Measurements from ENCODE around the gene INPP5A.

DNA sequence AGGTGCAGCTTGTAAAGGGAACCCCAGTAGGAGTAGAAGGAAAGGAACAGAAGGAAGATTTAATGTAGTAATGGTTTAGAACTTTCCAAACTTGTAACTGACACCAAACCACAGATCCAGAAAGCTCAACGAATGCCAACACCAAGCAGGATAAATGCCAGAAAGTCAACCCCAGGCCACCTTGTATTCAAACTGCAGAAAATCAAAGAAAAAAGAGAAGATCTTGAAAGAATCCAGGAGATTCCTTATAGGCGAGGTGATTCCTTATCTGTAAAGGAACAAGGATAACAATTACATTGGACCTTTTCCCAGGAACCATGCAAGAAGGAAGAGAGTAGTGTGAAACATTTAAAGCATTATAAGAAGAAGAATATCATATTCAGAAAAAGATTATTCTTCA lies 154.7 kb downstream of the INPP5A start:
- TF ChIP-seq, protein P1, sequence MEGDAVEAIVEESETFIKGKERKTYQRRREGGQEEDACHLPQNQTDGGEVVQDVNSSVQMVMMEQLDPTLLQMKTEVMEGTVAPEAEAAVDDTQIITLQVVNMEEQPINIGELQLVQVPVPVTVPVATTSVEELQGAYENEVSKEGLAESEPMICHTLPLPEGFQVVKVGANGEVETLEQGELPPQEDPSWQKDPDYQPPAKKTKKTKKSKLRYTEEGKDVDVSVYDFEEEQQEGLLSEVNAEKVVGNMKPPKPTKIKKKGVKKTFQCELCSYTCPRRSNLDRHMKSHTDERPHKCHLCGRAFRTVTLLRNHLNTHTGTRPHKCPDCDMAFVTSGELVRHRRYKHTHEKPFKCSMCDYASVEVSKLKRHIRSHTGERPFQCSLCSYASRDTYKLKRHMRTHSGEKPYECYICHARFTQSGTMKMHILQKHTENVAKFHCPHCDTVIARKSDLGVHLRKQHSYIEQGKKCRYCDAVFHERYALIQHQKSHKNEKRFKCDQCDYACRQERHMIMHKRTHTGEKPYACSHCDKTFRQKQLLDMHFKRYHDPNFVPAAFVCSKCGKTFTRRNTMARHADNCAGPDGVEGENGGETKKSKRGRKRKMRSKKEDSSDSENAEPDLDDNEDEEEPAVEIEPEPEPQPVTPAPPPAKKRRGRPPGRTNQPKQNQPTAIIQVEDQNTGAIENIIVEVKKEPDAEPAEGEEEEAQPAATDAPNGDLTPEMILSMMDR (IDR thresholded peaks at IDR 0.05; ENCODE audit: low read depth, low read length, poor library complexity, severe bottlenecking), result no peak
- TF ChIP-seq EZH2phosphoT487 (IDR thresholded peaks at IDR 0.05; ENCODE audit: borderline replicate concordance, low read length), result no peak

Measured in DOHH2 (cell line).